GM20431 (cell line): ENCODE measurements around the gene TARM1.
"Not testable (repeated sequence)": the region's sequence is repeated elsewhere in the genome, so short reads cannot be mapped to it uniquely, and the experiment has no call there.

ENCODE experiments used
- in situ Hi-C: fragments of 300-500 bp; cut with MseI, MboI; formaldehyde crosslinking; loops from one replicate; pipeline ENCODE4 v1.15.0; 2020; ENCODE audit warnings: low sequenced_read_pairs; ENCODE audit not compliant: unreplicated experiment

TARM1 gene

DNA sequence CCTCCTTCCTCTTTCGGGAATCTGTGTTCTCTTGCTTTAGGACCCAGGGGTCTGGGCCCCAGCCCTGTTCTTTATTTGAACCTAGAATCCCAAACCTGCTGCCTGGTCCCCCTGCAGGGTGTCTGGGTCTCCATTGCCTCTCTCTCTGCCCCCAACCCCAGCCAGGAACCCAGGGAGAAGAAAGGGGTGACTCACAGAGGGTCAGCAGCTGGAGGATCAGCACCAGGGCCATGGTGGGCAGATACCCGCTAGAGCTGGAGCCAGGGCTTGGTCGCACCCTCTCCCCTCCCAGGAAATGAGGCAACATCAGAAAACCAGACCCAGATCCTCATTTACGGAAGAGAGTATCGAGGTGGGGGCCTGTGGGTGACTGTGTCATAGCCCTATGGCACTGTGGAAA is 19.4 kb upstream of the TARM1 start, which contains the start of gene OSCAR:
Gene OSCAR, minus strand, starts transcription at position 243 of the 400 bp plus-strand sequence. Its CDS starts 11 bp downstream, at position 232.
- in situ Hi-C loops: no loop called here

DNA sequence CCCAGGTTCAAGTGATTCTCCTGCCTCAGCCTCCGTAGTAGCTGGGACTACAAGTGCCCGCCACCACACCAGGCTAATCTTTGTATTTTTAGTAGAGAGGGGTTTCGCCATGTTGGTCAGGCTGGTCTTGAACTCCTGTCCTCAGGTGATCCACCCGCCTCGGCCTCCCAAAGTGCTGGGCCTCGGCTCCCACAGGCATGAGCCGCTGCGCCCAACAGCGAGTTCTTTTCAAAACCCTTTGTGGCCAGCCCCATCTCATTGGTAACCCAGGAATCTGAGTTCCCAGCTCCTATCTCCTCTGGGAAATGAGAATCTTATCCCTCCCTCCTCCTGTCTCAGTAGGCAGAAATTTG is 18.7 kb upstream of the TARM1 start:
- in situ Hi-C loops: not testable (repeated sequence)

DNA sequence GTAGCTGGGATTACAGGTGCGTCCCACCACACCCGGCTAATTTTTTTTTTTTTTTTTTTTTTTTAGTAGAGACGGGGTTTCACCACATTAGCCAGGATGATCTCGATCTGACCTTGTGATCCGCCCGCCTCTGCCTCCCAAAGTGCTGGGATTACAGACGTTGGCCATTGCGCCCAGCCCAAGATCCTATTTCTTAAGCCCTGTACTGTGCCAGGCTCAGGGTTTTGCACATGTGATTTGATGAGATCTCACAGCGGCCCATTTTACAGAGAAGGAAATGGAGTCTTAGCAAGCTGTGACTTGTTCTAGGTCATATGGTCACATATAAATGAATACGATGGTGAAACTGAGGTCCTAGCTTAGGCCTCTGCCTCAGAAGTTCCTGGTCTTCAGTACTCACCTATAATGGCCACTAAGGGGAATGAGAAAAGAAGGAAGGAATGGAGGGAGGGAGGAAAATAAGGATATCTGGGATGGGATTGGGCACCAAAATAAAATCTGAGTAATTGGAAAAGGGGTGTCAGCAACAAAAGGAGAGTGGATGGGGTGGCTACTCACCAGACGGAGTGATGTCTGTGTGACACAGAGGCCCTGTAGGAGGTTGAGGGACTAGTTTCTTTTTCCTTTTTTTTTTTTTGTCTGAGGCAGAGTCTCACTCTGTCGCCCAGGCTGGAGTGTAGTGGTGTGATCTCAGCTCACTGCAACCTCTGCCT is 18.2 kb upstream of the TARM1 start:
- in situ Hi-C loops: no loop called here

- in situ Hi-C loops: no loop called here
Measured at GRCh38 chr19:54096617-54097106, 15.5 kb upstream of the TARM1 start.

- in situ Hi-C loops: not testable (repeated sequence)
Measured at GRCh38 chr19:54095859-54096616, 14.9 kb upstream of the TARM1 start.

DNA sequence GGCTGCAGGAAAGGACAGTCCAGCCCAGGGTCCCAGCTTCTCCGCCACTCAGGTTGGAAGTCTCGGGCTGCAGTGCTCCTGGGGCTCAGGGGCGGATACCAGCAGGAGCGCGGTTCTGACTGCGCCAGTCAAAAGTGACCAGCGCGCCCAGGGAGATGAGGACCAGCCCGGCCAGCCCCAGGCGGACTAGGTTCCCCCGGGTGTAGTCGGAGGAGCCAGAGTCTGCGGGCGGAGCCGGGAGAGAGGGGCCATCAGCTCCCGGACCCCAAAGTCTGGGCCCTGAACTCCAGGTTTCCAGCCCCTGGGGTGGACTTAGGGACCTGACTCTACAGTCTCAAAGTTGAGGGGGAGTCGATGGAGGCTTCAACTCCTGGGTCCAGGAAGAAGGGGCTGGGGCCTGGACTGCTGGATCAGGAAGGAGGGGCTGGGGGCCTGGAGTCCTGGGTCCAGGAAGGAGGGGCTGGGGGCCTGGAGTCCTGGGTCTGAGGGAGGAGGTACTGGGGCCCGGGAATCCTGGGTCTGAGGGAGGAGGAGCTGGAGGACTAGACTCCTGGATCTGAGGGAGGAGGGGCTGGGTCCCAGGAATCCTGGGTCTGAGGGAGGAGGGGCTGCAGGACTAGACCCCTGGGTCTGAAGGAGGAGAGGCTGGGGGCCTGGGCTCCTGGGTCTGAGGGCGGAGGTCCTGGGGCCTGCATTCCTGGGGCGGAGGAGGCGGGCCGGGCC is 14.1 kb upstream of the TARM1 start:
- in situ Hi-C loops: no loop called here

- in situ Hi-C loops: no loop called here
Measured at GRCh38 chr19:54094426-54095000, 13.3 kb upstream of the TARM1 start.

DNA sequence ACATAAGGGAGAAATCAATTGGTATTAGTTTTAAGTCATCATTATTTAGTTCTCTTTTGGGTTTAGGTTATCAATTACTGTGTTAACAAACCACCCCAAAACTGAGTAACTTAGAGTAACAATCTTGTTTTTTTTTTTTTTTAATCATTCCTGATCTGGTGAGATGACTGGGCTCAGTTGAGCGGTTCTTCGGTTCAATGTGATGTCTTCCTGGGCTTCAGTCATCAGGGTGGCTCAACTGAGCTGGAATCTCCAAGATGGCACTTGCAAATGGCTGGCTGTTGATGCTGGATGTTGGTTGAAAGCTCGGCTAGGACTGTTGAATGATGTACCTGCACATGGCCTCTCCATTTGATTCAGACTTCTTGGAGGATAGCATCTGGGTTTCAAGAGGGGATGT is 3.2 kb upstream of the TARM1 start:
- in situ Hi-C loops: no loop called here

GRCh38 chr19:54077334-54077733 is 3.8 kb downstream of the TARM1 start:
- in situ Hi-C loops: no loop called here

DNA sequence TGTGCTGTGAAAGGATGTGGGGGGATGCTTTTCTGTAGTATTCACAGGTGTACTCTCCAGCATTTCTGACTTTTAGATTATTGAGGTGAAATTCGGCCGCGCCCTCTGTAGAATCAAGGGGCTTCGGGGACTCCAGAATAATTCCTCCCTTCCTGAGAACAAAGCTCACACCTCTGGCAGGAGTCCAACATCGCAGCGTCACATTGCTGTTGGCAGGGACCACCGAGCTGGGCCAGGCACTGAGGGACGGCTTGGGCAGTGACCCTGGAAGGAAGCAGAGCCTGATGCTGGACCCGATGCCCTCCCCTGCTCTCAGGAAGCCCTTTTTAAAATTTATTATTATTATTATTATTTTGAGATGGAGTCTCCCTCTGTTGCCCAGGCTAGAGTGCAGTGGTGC is 6.3 kb downstream of the TARM1 start:
- in situ Hi-C loops: no loop called here

DNA sequence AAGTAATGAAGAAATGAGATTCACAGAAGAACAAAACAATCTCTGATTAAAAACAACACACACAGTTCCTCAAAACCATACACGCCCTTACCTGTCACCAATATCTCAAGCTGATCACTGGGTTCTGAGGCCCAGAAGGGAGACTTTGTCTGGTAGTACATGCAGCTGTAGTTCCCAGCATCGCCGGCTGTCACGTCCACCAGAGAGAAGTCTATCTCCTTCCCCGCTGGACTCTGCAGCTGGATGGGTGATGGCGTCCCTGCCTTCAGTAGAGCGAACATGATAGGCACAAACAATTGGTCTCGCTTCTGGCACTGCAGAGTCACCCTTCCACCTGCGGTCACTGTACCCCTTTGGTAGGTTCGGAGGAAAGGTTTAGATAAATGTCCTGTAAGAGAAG is 7.3 kb downstream of the TARM1 start:
- in situ Hi-C loops: no loop called here

DNA sequence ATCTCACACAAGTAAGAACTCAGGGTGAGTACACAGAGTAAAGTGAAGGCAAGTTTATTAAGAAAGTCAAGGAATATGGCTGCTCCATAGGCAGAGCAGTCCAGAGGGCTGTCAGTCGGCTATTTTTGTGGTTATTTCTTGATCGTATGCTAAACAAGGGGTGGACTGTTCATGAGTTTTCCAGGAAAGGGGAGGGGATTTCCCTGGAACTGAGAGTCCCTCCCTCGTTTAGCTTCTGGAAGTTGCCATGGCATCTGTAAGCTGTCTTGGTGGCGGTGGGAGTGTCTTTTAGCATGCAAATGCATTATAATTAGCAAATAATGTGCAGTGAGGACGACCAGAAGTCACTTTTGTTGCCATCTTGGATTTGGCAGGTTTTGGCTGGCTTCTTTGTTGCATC is 11.7 kb downstream of the TARM1 start:
- in situ Hi-C loops: no loop called here

GRCh38 chr19:54063350-54064116 is 17.6 kb downstream of the TARM1 start, which contains the start of gene VSTM1:
Gene VSTM1, minus strand, starts transcription at chr19:54063897. Its CDS starts 120 bp downstream, at chr19:54063777.
- in situ Hi-C loops: no loop called here

DNA sequence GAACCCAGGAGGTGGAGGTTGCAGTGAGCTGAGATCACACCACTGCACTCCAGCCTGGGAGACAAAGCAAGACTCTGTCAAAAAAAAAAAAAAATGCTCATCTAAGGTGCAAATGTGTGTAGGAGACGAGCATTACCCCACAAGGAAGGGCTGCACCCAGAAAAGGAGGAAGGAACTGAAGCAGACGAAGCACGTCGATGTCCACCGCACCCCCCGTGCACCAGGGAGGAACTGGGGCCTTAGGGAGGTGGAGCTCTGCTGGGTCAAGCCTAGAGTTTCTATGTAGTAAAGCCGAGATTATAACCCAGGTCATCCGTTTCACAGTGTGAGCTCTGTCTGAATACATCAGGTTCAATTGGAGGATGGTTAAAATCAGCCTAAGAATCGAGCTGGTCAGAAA is 18.5 kb downstream of the TARM1 start:
- in situ Hi-C loops: no loop called here

- in situ Hi-C loops: no loop called here
Measured at GRCh38 chr19:54047616-54048015, 33.5 kb downstream of the TARM1 start.

- in situ Hi-C loops: no loop called here
Measured at GRCh38 chr19:54045771-54046170, 35.4 kb downstream of the TARM1 start.

DNA sequence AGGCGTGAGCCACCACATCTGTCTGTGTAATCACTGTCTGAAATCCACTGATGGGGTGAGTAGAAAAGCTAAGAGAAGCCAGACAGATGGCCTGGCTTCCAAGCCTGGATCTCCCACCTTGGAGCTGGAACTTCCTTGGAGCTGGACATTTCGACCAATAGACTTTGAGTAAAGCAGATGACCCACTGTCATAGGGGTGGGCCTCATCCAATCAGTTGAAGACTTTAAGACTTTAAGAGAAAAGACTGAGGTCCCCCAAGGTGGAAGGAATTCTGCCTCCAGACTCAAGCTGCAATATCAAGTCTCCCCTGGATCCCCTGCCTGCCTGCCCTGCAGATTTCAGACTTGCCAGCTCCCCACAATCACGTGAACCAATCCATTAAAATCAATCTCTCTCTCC is 38.2 kb downstream of the TARM1 start:
- in situ Hi-C loops: no loop called here

- in situ Hi-C loops: no loop called here
Measured at GRCh38 chr19:54041969-54042606, 39.1 kb downstream of the TARM1 start.

- in situ Hi-C loops: no loop called here
Measured at GRCh38 chr19:54040003-54040402, 41.2 kb downstream of the TARM1 start.
